HG02588 (cell line): ENCODE results near the gene PARP1.

ENCODE experiments used
- ATAC-seq: cut with Tn5 transposase; IDR thresholded peaks from one replicate; pipeline ENCODE4 v1.9.1; 2021; ENCODE audit warnings: mild to moderate bottlenecking, moderate library complexity; ENCODE audit not compliant: unreplicated experiment

Gene PARP1

GRCh38 chr1:226318471-226318870 lies 89.4 kb downstream of the PARP1 start:
- ATAC-seq = no peak

DNA sequence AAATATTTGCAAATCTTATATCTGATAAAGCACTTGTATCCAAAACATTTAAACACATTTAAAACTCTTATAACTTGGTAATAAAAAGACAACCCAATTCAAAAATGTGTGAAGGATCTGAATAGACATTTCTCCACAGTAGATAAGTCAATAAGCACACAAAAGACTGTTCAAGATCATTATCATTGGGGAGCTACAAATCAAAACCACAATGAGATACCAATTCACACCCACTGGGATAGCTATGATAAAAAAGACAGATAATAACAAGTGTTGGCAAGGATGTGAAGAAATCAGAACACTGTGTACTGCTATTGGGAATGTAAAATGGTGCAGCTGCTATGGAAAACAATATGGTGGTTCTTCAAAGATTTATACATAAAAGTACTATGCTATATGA lies 93.8 kb downstream of the PARP1 start:
- no peak for ATAC-seq

- no peak for ATAC-seq
These were observed 95.8 kb downstream of the PARP1 start for GRCh38 chr1:226312065-226312464.

- ATAC-seq = no peak
These were observed 96.5 kb downstream of the PARP1 start for GRCh38 chr1:226311376-226311775.
